ENCODE results near the gene HP1BP3. TPM values are rescaled to one million over a fixed set of nuclear protein-coding genes. Genes with fewer than 3 reads are reported as not detected.

Gene HP1BP3
- total RNA-seq, 6 donors from 2014 or later, result 140 to 731 (median 274) TPM

GRCh38 chr1:20819818-20820217 lies 32.7 kb upstream of the HP1BP3 start:
- no peak for ATAC-seq (ENCODE audit: low FRiP score in 2 of 2)
- WGBS, 2 donors, result 83 to 86% methylated on average over 3 of the region's 5 CpGs
- H3K9me3 ChIP-seq, result no peaks in the 10 kb centered on the region
- no peaks in the 10 kb centered on the region for H3K27me3 ChIP-seq
- no peak for TF ChIP-seq POLR2AphosphoS5 (IDR thresholded peaks at IDR 0.05)
- TF ChIP-seq EP300 (IDR thresholded peaks at IDR 0.05), result no peak
- no peak for TF ChIP-seq CTCF (IDR thresholded peaks at IDR 0.05)
- TF ChIP-seq POLR2A (IDR thresholded peaks at IDR 0.05), result no peak
- peak in 1 of 2 donors; percentile 33 for DNase-seq
- peaks cover 0 to 29% (median 0%) of the 10 kb centered on the region in 4 donors for H3K36me3 ChIP-seq
- no peaks in the 10 kb centered on the region for H3K4me1 ChIP-seq
- H3K27ac ChIP-seq, result no peak overlapping the region
- no peak overlapping the region for H3K4me3 ChIP-seq

GRCh38 chr1:20814534-20814871 lies 27.4 kb upstream of the HP1BP3 start:
- no peaks in the 10 kb centered on the region for H3K27me3 ChIP-seq
- no peak for ATAC-seq (ENCODE audit: low FRiP score in 2 of 2)
- peaks cover 0 to 22% (median 12%) of the 10 kb centered on the region in 4 donors for H3K36me3 ChIP-seq
- no peaks in the 10 kb centered on the region for H3K9me3 ChIP-seq
- no peak for DNase-seq
- H3K4me1 ChIP-seq, result no peaks in the 10 kb centered on the region
- no peak for TF ChIP-seq CTCF (IDR thresholded peaks at IDR 0.05)
- no peak for TF ChIP-seq POLR2A (IDR thresholded peaks at IDR 0.05)
- TF ChIP-seq POLR2AphosphoS5 (IDR thresholded peaks at IDR 0.05), result no peak
- TF ChIP-seq EP300 (IDR thresholded peaks at IDR 0.05), result no peak
- H3K27ac ChIP-seq, result no peak overlapping the region
- 73 to 100% methylated on average over 3 of the region's 4 CpGs for WGBS, 2 donors
- no peak overlapping the region for H3K4me3 ChIP-seq

GRCh38 chr1:20811916-20812315 lies 24.8 kb upstream of the HP1BP3 start:
- no peak for TF ChIP-seq POLR2A (IDR thresholded peaks at IDR 0.05)
- TF ChIP-seq EP300 (IDR thresholded peaks at IDR 0.05), result no peak
- no peak for TF ChIP-seq CTCF (IDR thresholded peaks at IDR 0.05)
- TF ChIP-seq POLR2AphosphoS5 (IDR thresholded peaks at IDR 0.05), result no peak
- Histone ChIP-seq H3K27me3 (no peaks in the 10 kb centered on the region), H3K27ac (no peak overlapping the region), H3K36me3 (peaks cover 0 to 22% (median 15%) of the 10 kb centered on the region in 4 donors), H3K4me1 (no peaks in the 10 kb centered on the region), H3K9me3 (no peaks in the 10 kb centered on the region), H3K4me3 (no peak overlapping the region)
- ATAC-seq (ENCODE audit: low FRiP score in 2 of 2), result no peak
- DNase-seq, result no peak
- WGBS, 2 donors, result 90% methylated on average over 5 of the region's 5 CpGs

GRCh38 chr1:20793236-20793635 lies 6.1 kb upstream of the HP1BP3 start:
- H3K27me3 ChIP-seq, result no peaks in the 10 kb centered on the region
- WGBS, 2 donors, result 93 to 94% methylated on average over 4 of the region's 4 CpGs
- no peak for TF ChIP-seq POLR2A (IDR thresholded peaks at IDR 0.05)
- TF ChIP-seq CTCF (IDR thresholded peaks at IDR 0.05), result no peak
- no peak for TF ChIP-seq POLR2AphosphoS5 (IDR thresholded peaks at IDR 0.05)
- TF ChIP-seq EP300 (IDR thresholded peaks at IDR 0.05), result no peak
- DNase-seq (no peak), ATAC-seq (ENCODE audit: low FRiP score in 2 of 2) (no peak)
- H3K36me3 ChIP-seq, result no peaks in the 10 kb centered on the region
- H3K4me3 ChIP-seq, result no peak overlapping the region
- H3K4me1 ChIP-seq, result peaks cover under 1 to 2% (median under 1%) of the 10 kb centered on the region in 4 donors
- no peaks in the 10 kb centered on the region for H3K9me3 ChIP-seq
- H3K27ac ChIP-seq, result no peak overlapping the region

- Histone ChIP-seq H3K27ac (no peak overlapping the region), H3K27me3 (no peaks in the 10 kb centered on the region), H3K9me3 (no peaks in the 10 kb centered on the region), H3K36me3 (no peaks in the 10 kb centered on the region), H3K4me3 (no peak overlapping the region), H3K4me1 (peaks cover 2 to 7% (median 5%) of the 10 kb centered on the region in 4 donors)
- ATAC-seq (ENCODE audit: low FRiP score in 2 of 2) (no peak), DNase-seq (no peak)
- TF ChIP-seq EP300 (IDR thresholded peaks at IDR 0.05) (no peak), POLR2AphosphoS5 (IDR thresholded peaks at IDR 0.05) (no peak), POLR2A (IDR thresholded peaks at IDR 0.05) (no peak), CTCF (IDR thresholded peaks at IDR 0.05) (no peak)
- WGBS, 2 donors, result 80 to 83% methylated on average over 1 to 2 of the region's 2 CpGs
These were observed 5.1 kb upstream of the HP1BP3 start for GRCh38 chr1:20792196-20792595.

Data from upper lobe of left lung (tissue), 6 donors.